GM23248 (cell line): ENCODE data around the gene VRK2.

ENCODE experiments used
- EZH2 ChIP-seq: fragments of 200-600 bp; sonication (generic); IDR thresholded peaks from 2 replicates; pipeline ENCODE4 v1.6.1; 2018; ENCODE audit warnings: antibody characterized with exemption, mild to moderate bottlenecking; ENCODE audit not compliant: insufficient read depth, poor library complexity, severe bottlenecking
- EZH2phosphoT487 ChIP-seq: fragments of 200-600 bp; sonication (generic); IDR thresholded peaks from 2 replicates; pipeline ENCODE4 v1.6.1; 2018; ENCODE audit warnings: antibody characterized with exemption, moderate library complexity, mild to moderate bottlenecking, low read depth; ENCODE audit not compliant: insufficient read depth

GRCh38 chr2:58130238-58130637, 83.6 kb downstream of the VRK2 start:
- TF ChIP-seq EZH2, result no peak
- TF ChIP-seq EZH2phosphoT487, result no peak
